ENCODE measurements around the gene TMEM132C.
A peak's percentile ranks its signal among the peaks of the same experiment; 100 is the strongest.
"Not testable (repeated sequence)": the region's sequence is repeated elsewhere in the genome, so short reads cannot be mapped to it uniquely, and the experiment has no call there.

The TMEM132C gene

DNA sequence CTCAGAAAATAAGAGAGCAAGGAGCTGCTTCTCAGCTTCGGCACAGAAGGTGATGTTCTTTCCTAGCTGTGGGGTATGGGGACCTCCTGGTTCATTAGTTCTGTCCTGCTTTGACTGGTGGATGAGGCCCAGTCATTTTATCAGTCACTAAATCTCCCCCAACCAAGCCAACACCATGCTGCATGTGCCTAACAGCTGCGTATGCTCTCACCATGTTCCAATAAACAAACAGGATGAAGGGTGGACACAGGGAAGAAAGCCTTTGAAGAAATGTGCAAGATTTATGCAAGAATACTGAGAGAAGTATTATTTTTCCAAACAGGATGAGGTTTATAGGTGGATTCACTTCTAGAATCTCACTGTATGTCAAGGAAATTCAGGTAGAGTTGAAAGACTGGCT lies 156.2 kb downstream of the TMEM132C start:
- no peak for DNase-seq

DNA sequence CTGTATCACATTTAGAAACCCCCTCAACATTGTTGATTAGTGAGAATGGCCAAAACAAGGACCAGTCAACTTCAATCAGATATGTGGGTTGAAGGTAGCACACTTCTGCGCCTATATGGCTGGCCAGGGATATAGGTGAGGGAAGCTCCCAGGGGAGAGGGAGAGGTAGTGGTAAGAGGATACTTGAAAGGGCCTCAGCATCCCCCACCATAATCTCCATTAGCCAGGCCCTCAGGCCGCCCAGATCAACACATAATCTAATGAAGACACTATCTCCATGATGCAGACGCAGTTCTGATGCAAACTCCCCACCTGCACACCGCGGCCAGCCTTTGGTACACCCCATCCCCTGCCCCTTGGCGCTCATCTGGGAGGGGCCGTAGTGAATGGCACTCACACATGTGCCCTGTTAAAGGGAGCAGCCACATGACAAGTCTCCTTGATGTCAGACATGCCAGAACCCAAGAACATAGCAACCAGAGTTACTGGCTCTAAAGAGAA lies 158.0 kb downstream of the TMEM132C start:
- DNase-seq: no peak

DNA sequence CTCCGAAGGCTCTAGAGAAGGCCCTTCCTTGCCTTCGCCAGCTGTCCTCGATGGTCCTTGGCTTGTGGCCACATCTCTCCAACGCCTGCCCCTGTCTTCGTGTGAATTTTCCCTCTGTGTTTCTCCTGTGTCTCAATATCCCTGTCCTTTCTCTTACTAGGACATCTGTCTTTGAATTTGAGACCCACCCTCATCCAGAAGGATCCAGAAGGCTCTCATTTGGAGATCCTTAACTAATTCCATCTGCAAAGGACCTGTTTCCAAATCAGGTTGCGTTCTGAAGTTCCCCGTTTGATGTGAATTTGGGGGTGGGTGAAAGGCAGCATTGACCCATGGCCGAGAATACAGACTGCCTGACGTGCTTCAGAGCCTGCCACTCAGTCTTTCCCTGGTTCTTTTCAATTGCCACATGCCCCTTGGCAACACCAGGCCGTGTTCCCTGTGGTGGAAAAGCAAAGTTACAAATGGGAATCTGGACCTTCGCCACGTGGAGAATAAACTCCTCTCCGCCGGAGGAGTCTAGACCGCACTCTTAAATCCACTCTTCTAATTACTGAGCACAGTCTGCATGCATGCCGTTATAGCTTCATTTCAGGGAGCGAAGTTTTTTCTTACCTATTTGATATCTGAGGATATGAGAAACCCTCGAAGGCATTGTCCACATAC lies 158.8 kb downstream of the TMEM132C start:
- no peak for DNase-seq

DNA sequence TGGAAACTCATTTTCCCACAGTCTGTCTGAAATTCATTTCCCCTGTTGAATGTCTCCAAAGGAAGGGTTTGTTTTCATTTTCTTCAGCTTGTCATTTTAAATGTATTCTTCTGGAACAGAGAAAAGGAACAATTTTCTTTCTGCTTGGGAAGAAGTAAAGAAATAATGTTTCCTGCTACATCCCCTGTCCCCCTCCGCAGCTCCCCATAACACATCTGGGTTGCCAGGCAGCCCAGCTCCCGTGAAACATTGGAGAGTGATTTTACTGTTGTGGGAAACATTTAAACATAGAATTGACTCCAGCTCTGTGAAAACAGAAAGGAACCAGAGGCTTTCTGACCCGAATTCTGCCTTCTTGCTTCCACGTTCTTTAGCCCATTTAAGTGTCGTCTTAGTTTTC lies 159.5 kb downstream of the TMEM132C start:
- no peak for DNase-seq

DNA sequence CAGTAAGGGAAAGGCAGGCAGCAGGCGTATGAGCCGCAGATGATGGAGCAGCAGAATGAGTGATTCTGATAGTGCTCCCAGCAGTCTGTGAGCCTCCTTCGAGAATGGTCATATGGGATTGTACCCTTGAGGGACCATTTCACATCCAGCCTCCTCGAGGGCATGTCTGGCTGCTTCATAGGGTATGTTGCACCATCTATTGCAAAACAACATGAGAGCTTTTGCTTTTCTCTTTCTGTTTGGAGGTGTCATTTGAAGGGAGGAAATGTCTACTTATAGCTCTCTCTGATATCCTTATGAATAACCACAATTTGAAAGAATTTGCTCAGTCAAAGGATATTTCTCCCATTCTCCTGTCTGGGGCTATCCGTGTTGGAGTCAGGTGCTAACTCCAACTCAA lies 172.8 kb downstream of the TMEM132C start:
- DNase-seq: no peak

DNA sequence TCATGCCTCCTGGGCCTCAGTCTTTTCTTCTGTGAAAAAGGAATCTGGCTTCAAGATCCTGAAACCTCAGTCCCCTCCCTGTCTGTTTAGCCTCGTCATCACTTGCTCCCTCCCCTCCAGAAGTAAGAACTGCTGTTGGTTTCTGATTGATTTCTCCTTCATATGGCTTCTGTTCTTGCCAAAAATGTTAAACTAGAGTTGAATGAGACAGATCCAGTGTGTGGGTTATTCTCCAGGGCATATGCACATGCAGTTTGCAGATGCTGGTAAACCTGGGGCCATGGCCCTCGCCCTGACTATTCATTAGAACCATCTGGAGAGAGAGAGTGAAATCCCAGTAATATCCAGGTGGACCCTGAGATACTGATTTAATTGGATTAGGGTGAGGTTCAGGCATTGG lies 175.1 kb downstream of the TMEM132C start:
- no peak for DNase-seq

DNA sequence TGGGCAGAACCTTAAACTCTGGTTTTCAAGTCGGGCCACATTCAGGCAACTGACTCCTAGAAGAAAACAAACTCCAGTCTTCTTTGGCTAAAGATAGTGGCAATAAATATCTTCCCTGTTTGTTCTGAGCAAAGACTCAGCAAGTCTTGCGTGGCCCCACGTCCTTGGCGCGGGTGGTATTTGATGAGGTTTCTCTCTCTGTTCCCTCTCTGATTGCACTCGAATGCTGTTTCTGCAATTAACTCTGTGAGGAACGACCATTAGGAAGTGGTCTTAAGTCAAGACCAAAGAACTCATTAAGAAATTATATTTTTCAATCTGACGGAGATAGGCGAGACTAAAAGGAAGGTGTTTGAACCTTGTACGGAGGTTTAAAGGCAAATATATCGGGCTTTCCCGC lies 177.6 kb downstream of the TMEM132C start:
- DNase-seq: no peak

DNA sequence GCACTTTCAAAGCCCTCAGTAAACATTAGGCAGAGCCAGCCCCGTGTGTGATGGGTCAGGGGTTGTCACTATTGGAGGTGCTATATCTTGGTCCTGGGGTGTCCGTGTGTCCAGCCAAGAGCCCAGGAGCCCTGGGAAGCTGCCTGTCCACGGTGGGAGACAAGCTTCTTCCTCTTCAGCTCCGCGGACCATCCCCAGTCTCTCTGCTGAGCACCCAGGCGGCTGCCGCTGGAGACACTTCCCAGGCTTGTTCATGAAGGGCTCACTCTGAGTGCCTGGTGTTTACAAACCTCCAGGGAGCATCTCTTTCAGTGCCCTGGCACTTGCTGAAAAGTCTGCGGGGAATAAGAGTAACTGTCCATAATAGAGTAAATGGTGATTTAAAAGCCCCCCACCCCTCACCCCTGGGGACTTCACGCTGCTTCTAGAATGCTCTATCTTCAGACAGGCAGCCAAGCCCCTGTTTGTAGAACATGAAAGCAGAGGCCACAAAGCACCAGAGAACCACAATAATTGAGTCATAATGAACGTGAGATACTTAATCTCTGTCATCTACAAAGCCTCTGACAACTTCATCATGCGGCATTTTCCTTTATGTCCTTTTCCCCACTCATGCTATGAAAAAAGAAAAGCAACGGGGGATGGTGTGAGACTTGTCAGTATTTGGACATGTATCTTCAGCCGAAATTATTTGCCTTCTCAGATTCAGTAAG lies 178.6 kb downstream of the TMEM132C start:
- no peak for DNase-seq

DNA sequence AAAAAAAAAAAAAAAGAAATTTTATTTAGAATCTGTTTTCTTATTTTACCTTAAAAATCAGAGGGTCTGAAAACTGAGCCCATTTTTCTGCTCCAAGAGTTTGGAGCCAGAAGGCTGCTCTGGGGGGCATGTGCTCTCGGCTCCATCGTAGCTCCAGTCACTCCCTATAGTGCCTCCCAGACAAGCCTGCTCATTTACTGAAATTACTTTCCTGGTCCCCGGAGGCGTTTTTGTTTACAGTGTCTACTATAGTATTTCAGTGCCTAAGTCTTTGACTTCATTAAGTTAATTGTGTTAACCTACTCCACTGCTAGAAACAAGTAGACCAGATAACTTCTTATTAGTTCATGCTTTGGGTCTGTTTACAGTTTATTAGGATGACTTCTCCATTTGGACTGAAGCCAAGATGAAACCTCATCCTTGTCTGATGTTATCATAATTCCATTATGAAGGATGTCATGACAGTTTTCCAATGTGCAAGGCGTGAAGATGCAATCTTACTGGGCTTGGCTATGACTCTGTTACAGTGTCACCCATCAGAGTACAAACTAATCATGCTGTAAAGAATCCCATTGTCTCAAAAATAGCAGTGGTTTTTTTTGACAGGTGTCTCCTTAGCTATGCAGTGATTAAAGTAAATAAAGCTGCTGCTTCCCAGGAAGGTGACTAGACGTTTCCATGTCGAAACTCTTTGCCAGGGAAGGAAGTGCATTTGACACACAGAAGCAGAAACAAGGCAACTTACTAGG lies 182.3 kb downstream of the TMEM132C start:
- DNase-seq: peak in 2 of 3 experiments; percentile 17 to 41

DNA sequence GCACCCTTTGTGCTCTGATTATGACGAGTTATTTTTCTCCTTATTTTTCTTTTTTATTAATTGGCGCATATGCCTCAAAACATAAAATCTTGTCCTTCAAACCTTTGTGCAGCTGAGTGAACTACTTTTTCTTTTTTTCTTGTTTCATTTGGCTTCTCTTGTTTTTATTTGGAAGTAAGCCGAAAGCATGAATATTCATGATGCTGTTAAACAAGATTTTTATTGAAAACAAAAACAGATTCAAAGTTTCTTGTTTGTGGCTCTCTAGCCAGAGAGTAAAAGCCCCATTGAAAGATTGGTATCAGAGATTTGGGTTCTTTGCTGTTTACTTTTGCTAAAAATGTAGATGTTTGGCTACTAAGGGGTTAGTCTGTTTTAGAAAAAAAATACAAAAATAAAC lies 183.8 kb downstream of the TMEM132C start:
- DNase-seq: no peak

DNA sequence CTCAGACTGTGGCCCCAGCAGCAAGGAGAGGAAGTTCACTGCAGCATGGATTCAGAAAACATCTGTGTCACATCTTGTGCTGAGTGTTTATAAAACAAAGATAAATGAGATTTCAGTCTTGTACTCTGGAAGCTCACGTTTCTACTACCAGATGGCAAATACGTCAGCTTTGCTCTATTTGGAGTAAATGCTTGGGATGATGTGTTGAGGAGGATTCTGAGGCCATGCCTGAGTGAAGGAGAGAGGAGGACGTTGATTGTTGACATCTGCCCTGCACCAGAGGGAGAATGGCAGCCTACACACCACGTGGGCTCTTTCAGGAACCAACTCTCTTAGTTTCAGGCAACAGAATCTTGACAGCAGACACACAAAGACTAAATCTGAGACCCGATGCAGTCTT lies 188.9 kb downstream of the TMEM132C start:
- DNase-seq: no peak

DNA sequence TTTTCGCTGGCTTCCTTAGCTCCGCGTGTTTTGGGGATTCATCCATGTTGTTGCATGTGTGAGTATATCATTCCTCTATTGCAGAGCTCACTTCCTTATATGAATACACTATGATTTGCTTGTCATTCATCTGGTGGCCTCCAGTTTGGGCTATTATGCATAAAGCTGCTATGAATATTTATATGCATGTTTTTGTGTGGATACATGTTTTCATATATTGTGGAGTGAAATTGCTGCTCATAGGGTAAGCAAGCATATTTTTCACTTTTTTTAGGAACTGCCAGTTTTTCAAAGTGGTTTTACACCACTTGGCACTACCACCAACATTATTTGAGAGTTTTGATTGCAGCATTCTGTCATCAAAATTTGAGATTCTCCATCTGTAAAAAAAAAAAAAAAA lies 190.0 kb downstream of the TMEM132C start:
- no peak for DNase-seq

DNA sequence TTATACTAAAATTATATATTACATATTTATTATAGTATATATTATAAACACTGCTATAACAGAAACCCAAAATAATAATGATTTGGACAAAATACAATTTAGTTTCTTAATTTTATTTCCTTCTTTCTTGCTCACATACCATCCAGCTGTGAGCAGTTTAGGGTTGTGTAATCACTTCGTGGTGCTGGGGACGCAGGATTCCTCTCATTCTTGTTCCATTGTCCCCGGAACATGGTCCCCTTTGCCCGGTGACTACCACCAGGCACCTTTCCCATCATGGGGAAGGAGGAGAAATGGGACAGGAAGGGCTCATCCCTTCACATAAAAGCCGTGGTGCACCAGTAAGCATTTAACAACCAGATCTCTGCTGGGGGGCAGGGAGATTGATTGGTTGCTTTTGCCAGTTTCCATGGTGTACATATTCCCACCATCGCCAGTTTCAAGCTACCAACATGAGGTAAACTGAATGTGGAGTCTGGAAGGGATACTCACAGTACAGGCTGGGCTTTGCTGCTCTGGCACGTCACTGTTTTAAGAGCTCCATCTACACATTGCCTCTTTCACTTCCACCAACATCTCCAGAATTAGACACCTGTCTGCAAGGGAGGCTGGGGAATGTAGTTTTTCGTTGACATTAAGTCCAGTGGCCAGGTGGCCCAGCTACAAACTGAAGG lies 191.5 kb downstream of the TMEM132C start:
- DNase-seq: no peak

DNA sequence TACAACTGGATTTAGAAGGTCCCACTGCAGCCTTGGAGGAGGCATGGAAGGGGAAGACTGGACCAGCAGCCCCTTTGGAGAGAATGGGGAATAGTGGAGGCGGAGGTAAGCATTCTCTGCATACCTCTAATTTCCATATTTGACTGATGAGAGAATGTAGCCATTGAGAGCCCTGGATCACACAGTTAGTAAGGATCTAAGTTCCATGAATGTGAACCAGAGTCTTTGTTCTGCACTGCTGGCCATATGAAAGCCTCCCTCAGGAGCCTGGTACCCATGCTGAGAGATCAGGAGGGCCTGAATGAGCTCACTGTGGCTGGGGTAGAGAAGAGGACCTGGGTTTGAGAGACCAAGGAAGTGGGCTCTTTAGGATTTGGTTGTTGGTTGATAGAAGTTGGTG lies 192.1 kb downstream of the TMEM132C start:
- no peak for DNase-seq

DNA sequence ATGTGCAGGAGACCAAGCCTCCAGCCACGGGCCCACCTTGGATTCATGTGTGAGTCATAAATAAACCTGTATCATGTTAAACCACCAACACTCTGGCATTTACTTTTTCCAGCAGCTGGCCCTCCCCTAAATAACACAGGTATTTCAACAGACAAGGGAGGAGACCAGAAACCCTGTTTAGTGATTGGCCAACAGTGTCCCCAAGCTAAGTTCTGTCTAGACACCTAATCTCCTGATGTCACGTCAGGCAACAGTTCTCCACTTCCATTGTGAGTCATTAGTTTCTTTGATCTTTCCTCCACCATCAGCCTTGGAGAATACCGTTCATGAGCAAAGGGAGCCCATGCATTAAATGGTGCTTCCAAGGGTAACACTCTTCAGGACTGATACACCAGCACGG lies 196.9 kb downstream of the TMEM132C start:
- DNase-seq: no peak

DNA sequence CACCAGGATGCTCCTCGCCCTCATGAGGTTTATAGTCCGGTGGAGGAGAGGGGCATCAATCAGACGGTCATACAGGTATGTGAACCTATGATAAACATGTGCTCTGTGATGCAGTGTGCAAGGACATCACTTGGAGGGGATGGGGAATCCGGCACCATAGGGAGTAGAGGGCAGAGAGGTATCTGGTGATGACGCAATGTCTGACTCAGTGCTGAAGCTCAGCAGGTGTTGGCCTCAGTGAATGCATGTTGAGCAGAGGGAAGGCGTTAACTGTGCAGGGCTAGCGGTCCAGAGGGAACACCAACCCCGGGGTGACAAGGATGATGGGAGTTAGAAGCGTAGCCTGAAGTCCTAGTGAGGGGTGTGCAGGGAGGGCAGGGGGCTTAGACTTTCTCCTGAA lies 200.9 kb downstream of the TMEM132C start:
- no peak for DNase-seq

DNA sequence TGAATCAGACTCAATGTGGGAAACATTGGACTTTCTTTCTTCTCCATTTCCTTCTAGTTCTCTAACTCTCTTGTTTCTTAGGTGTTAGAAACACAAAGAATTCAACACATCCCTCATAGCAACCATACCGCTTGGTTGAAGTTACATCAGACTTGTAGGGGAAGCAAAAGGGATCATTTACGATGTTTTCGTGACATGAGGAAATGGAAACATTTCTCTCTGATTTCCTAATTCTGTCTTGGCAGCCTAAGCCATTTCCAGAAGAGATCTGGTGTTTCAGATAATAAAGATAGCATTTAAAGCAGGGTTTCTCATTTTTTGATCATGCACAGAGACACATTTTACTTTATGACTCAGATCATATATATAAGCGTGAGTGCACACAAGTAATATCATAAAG lies 202.0 kb downstream of the TMEM132C start:
- DNase-seq: no peak

DNA sequence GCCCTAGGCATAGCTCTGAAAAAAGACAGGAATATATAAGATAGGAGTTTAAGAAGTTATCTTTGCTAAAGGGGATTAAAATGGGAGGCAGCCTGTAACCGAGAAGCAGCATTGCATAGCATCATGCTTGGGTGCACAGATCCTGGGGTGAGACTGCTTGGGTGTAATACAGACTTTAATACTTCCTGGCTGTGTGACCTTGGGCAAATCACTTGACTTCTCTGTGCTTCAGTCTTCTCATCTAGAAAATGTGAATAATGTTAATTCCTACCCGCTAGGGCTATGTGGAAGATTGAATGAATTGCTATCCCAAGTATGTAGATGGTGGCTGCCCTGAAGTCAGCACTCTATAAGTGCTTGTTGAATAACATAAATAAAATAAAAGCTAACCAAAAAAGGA lies 204.5 kb downstream of the TMEM132C start:
- DNase-seq: no peak

DNA sequence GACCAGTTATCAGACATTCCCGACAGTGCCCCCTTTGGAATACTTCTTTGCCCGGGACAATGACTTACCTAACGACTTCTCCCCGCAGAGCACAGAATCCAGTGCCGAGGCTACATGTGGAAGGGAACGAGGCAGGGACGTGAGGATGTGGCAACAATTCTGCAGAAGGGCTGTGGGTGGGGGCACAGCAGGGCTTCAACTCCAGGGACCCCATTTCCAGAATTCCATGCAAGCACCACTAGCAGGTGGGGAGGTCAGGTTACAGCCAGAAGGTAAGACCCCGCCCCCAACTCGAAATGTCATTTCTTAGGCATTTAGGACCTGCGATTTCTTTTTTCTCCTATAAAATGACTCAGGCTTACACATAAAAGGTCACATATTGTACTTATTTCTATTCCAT lies 207.9 kb downstream of the TMEM132C start:
- no peak for DNase-seq

DNA sequence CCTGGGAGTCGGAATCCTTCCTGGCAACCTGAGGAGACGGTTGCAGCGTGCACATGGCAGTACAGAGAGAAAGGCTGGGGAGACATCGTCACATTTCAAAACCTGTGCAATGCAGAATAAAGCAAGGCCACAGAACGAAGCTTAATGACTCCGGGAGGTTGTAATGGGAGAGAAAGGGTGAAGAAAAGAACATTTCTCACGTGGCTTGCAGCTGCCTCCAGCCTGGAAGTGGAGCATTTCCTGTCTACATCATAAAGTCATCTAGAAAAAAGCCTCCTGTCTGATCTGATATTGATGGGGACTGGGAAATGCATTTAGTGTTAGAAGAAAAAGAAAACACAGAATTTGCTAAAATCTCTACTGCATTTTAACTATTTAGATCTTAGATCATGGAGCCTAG lies 209.3 kb downstream of the TMEM132C start:
- DNase-seq: no peak

DNA sequence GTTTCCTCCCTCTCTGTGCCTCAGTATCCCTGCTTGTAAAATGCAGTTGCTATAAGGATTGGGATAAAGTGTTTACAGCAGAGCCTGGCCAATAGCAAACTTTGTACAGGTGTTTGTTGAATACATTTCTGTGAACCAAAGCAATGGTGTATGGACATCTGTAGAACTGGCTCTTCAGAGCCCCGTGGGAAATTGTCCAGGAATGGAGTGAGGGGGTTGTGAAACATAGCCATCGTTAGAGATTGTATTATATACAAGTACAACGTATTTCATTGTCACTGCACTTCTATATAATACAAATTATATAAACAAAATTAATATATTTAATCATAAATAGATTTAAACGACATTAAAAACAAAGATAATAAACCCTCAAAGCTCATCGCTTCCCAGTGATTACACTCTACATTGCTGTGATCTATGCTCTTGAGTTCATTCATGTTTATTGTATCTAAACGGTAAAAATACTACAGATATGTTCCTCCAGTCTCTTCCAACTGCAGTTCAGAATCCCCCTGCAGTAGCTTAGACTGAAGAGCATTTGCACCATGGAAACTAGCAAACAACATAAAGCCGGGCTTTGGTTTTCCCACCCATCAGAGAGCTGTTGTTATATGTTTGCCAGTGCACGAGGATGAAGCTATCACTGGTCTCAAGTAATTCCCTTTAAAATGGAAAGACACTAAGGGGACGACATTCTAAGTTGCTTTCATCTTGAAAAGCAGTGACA lies 216.7 kb downstream of the TMEM132C start:
- DNase-seq: no peak

DNA sequence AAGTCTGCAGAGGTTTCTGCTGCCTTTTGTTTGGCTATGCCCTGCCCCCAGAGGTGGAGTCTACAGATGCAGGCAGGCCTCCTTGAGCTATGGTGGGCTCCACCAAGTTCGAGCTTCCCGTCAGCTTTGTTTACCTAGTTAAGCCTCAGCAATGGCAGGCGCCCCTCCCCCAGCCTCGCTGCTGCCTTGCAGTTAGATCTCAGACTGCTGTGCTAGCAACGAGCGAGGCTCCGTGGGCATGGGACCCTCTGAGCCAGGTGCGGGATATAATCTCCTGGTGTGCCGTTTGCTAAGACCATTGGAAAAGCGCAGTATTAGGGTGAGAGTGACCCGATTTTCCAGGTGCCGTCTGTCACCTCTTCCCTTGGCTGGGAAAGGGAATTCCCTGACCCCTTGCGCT lies 230.4 kb downstream of the TMEM132C start:
- DNase-seq: not testable (repeated sequence)

DNA sequence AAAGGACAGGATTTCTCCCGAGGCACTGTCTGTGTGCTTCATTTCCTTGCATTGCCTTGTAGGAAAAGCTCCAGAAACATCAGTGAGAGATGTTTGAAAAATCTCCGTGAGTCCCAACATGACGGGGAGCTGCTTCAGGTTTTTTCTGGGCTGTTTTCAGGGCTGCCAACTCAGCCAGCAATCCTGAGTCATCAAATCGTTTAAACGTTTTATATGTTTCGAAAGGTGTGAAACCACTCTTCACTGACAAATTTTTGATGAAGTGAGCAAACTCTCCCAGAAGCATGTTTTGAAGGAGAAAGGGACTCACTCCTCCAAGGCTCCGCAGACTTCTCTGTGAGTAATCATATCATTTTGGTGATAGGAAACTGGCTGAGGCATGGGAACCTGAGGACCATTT lies 240.5 kb downstream of the TMEM132C start:
- DNase-seq: no peak

All from NCI-H1417 (cell line).